ENCODE data around the gene EHHADH. TPM values are rescaled to one million over a fixed set of nuclear protein-coding genes. Genes with fewer than 3 reads are reported as not detected.
"Not testable (repeated sequence)": the region's sequence is repeated elsewhere in the genome, so short reads cannot be mapped to it uniquely, and the experiment has no call there.

EHHADH gene
- polyA plus RNA-seq, 2 of the 4 experiments (the other 2 are of a cell fraction): 5.4 to 7.7 TPM

DNA sequence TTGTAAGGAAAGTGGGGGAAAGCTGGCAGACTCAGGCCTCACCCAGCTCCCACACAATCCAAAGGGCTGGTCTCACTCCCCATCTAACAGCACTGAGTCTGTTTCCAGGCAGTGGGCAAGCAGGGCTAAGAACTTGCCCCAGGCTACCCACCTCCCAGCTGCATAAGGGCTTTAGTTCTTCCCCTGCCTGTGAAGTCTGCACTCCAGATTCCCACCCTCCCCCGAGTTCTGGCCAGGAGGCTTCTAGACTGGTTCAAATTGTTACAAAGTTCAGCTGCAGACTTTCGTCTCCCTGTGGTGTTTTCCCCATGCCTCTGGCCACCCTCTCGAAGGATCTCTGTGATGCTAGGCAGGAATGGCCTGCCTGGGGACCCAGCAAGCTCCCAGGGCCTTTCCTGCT lies 11.2 kb downstream of the EHHADH start:
- CTCF ChIA-PET: no interaction called here
- POLR2A ChIA-PET: no interaction called here
- WGBS (ENCODE audit: missing lambda C conversion rate): 65% methylated on average over 3 of the region's 3 CpGs

GRCh38 chr3:185236969-185237368 lies 16.9 kb downstream of the EHHADH start:
- FAIRE-seq (no peak), DNase-seq (ENCODE audit: low read depth in 1 of 2, low spot score in 1 of 2) (no peak), ATAC-seq (no peak)
- ChIA-PET CTCF (no interaction called here), POLR2A (no interaction called here)
- Histone ChIP-seq H3K4me3 (no peak overlapping the region), H3K4me1 (no peaks in the 10 kb centered on the region), H3K9me3 (peaks cover 11% of the 10 kb centered on the region; the same call in 2 of the 3 replicates), H3K27ac (no peak overlapping the region), H3K4me2 (no peak overlapping the region)
- no peak for TF ChIP-seq MYC (IDR thresholded peaks at IDR 0.05; ENCODE audit: borderline replicate concordance, low read length)
- no peak for TF ChIP-seq KDM1A (IDR thresholded peaks at IDR 0.05; ENCODE audit: low read depth)
- no peak for TF ChIP-seq TFCP2L1 (CRISPR knock-in tag; IDR thresholded peaks at IDR 0.05)
- TF ChIP-seq PHF8 (IDR thresholded peaks at IDR 0.05; ENCODE audit: borderline replicate concordance, low read depth): no peak
- no peak for TF ChIP-seq ZC3H11A (IDR thresholded peaks at IDR 0.05)
- no peak for TF ChIP-seq NFE2L2 (conservative IDR thresholded peaks at IDR 0.05; ENCODE audit: low read length)
- TF ChIP-seq E2F6 (IDR thresholded peaks at IDR 0.05; ENCODE audit: borderline replicate concordance, low read depth): no peak
- no peak for TF ChIP-seq EHMT2 (IDR thresholded peaks at IDR 0.05; ENCODE audit: low read depth)
- TF ChIP-seq, protein P1, sequence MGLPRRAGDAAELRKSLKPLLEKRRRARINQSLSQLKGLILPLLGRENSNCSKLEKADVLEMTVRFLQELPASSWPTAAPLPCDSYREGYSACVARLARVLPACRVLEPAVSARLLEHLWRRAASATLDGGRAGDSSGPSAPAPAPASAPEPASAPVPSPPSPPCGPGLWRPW (IDR thresholded peaks at IDR 0.05): no peak
- no peak for TF ChIP-seq RFX5 (IDR thresholded peaks at IDR 0.05)

More for the DNA sequence above, 11.2 kb downstream of the EHHADH start:
- H3K27ac ChIP-seq: no peak overlapping the region
- H3K4me1 ChIP-seq: no peaks in the 10 kb centered on the region
- no peak for ATAC-seq
- H3K4me2 ChIP-seq: no peak overlapping the region
- no peak for TF ChIP-seq JUNB (IDR thresholded peaks at IDR 0.05)
- no peak for TF ChIP-seq HMGXB4 (CRISPR knock-in tag; IDR thresholded peaks at IDR 0.05; ENCODE audit: borderline replicate concordance)
- no peak for TF ChIP-seq ESRRA (IDR thresholded peaks at IDR 0.05; ENCODE audit: borderline replicate concordance, low read length)
- TF ChIP-seq, protein P2, sequence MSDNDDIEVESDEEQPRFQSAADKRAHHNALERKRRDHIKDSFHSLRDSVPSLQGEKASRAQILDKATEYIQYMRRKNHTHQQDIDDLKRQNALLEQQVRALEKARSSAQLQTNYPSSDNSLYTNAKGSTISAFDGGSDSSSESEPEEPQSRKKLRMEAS (IDR thresholded peaks at IDR 0.05): no peak
- TF ChIP-seq HEYL (CRISPR knock-in tag; IDR thresholded peaks at IDR 0.05): no peak
- TF ChIP-seq CHD2 (IDR thresholded peaks at IDR 0.05; ENCODE audit: low read length, partially characterized antibody): no peak
- no peak for TF ChIP-seq JUN (IDR thresholded peaks at IDR 0.05)
- no peak for TF ChIP-seq SMC3 (IDR thresholded peaks at IDR 0.05)
- TF ChIP-seq EHMT2 (IDR thresholded peaks at IDR 0.05; ENCODE audit: low read depth): no peak
- no peak for TF ChIP-seq PHF8 (IDR thresholded peaks at IDR 0.05; ENCODE audit: borderline replicate concordance, low read depth)
- TF ChIP-seq, protein P3, sequence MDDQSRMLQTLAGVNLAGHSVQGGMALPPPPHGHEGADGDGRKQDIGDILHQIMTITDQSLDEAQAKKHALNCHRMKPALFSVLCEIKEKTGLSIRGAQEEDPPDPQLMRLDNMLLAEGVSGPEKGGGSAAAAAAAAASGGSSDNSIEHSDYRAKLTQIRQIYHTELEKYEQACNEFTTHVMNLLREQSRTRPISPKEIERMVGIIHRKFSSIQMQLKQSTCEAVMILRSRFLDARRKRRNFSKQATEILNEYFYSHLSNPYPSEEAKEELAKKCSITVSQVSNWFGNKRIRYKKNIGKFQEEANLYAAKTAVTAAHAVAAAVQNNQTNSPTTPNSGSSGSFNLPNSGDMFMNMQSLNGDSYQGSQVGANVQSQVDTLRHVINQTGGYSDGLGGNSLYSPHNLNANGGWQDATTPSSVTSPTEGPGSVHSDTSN (IDR thresholded peaks at IDR 0.05): no peak
- no peak for TF ChIP-seq CHD4 (IDR thresholded peaks at IDR 0.05; ENCODE audit: borderline replicate concordance)
- DNase-seq (ENCODE audit: low read depth in 1 of 2, low spot score in 1 of 2): no peak
- FAIRE-seq: no peak
- H3K4me3 ChIP-seq: no peak overlapping the region
- peaks cover 8% of the 10 kb centered on the region; the same call in 2 of the 3 replicates for H3K9me3 ChIP-seq

- H3K27ac ChIP-seq: no peak overlapping the region
- TF ChIP-seq RCOR1 (IDR thresholded peaks at IDR 0.05; ENCODE audit: low read depth, low read length) (no peak), MYC (IDR thresholded peaks at IDR 0.05; ENCODE audit: borderline replicate concordance, low read length) (no peak), PHF8 (IDR thresholded peaks at IDR 0.05; ENCODE audit: borderline replicate concordance, low read depth) (no peak), POLR2A (IDR thresholded peaks at IDR 0.05; ENCODE audit: low read length) (no peak), TP53 (CRISPR knock-in tag; IDR thresholded peaks at IDR 0.05) (no peak), JUNB (IDR thresholded peaks at IDR 0.05) (no peak), JUN (IDR thresholded peaks at IDR 0.05) (no peak), CBX2 (IDR thresholded peaks at IDR 0.05; ENCODE audit: borderline replicate concordance, low read depth) (no peak), EHMT2 (IDR thresholded peaks at IDR 0.05; ENCODE audit: low read depth) (no peak), MAZ (IDR thresholded peaks at IDR 0.05; ENCODE audit: borderline replicate concordance, low read depth, low read length) (no peak), POLR2AphosphoS2 (conservative IDR thresholded peaks at IDR 0.05; ENCODE audit: low read length) (no peak), ZC3H11A (IDR thresholded peaks at IDR 0.05) (no peak), HEYL (CRISPR knock-in tag; IDR thresholded peaks at IDR 0.05) (no peak)
- CTCF ChIA-PET: no interaction called here
- peaks cover 11% of the 10 kb centered on the region; the same call in 2 of the 3 replicates for H3K9me3 ChIP-seq
- no peaks in the 10 kb centered on the region for H3K4me1 ChIP-seq
- FAIRE-seq (no peak), DNase-seq (ENCODE audit: low read depth in 1 of 2, low spot score in 1 of 2) (no peak), ATAC-seq (no peak)
- WGBS (ENCODE audit: missing lambda C conversion rate): 92% methylated on average over 2 of the region's 2 CpGs
- no peak overlapping the region for H3K4me2 ChIP-seq
- POLR2A ChIA-PET: no interaction called here
- no peak overlapping the region for H3K4me3 ChIP-seq
Measured at GRCh38 chr3:185233328-185233727, 20.5 kb downstream of the EHHADH start.

- H3K4me3 ChIP-seq; H3K4me1 ChIP-seq; CTCF ChIA-PET; H3K4me2 ChIP-seq; ATAC-seq; H3K9me3 ChIP-seq; POLR2A ChIA-PET; DNase-seq (ENCODE audit: low read depth in 1 of 2, low spot score in 1 of 2); FAIRE-seq; H3K27ac ChIP-seq: not testable (repeated sequence)
- WGBS (ENCODE audit: missing lambda C conversion rate): 90% methylated on average over 1 of the region's 1 CpG
Measured at GRCh38 chr3:185226526-185226925, 27.3 kb downstream of the EHHADH start.
